SHP77 treated with DMSO at 0.1 percent for 48 hours (cell line): Measurements from ENCODE around the gene MRPL40.
"Not testable (repeated sequence)": the region's sequence is repeated elsewhere in the genome, so short reads cannot be mapped to it uniquely, and the experiment has no call there.

Source experiments
- DNase-seq: peaks from one replicate; lab custom pipeline; 2025; lab: John Stamatoyannopoulos, UW

MRPL40 gene

DNA sequence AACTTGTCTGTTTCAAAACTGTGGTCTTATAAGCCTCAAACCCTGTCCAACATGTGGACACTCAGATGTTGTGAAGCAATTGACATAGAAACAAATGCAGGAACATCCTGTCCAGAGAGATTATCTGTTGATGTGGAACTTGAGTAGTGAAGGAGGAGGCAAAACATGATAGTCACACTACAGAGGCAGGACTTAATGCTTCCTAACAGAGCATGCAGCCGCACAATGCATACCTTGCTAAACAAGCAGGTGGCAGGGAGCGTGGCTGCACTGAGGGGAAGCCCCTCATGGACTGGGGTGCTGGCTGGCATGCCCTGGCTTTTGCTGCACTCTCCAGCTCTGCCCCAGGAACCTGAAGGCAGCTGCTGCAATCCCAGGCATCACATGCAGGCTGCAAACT lies 9.8 kb downstream of the MRPL40 start:
- DNase-seq: no peak

DNA sequence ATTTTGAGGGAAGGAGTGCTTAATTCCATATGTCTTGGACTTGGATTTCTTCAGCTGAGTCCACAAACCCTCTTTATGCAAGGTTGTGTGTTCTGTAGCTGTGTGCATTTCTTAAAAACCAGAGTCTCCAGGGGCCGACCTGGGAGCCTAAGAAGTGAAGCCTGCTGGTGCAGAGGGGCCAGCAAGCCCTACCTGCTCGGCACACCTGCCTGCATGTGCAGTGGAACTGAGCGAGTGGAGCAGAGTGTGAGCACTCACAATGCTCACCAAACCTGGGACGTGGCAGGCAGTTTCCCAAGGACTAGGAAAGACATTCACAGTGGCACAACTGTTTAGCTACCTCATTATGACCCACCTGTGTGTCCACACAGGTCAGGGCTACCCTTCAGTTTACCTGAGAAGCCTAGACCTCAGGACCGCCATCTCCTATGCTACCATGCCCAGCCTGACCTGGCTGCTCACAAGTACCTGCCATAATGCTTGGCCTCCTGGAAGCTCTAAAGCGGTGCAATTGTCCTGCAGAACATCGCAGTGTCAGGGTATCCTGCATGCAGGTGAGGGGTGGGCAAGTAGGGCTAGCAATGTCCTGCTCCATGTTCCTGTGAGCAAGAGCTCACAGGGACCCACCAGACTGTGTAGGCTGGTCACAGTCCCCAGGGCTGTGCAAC lies 11.3 kb downstream of the MRPL40 start:
- no peak for DNase-seq

DNA sequence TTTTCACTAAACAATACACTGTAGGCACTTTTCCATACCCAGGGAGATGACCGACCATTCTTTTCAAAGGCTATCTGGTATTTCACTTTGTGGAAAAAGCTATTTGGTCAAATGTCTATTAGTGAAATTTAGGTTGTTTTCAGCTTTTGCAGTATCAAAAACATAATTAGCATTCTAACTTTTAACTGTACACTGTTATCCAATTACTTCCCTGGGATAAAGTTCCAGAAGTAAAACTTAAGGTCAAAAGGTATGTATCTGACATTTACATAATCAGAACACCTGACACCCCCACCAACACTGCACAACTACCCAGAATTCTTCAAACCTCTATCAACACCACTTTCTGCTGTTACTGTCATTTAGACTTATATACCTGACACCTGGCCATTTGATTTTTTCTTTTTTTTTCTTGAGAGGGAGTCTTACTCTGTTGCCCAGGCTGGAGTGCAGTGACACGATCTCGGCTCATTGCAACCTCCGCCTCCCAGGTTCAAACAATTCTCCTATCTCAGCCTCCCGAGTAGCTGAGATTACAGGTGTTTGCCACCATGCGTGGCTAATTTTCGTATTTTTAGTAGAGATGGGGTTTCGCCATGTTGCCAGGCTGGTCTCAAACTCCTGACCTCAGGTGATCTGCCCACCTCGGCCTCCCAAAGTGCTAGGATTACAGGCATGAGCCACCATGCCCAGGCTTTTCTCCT lies 13.1 kb downstream of the MRPL40 start:
- not testable (repeated sequence) for DNase-seq

DNA sequence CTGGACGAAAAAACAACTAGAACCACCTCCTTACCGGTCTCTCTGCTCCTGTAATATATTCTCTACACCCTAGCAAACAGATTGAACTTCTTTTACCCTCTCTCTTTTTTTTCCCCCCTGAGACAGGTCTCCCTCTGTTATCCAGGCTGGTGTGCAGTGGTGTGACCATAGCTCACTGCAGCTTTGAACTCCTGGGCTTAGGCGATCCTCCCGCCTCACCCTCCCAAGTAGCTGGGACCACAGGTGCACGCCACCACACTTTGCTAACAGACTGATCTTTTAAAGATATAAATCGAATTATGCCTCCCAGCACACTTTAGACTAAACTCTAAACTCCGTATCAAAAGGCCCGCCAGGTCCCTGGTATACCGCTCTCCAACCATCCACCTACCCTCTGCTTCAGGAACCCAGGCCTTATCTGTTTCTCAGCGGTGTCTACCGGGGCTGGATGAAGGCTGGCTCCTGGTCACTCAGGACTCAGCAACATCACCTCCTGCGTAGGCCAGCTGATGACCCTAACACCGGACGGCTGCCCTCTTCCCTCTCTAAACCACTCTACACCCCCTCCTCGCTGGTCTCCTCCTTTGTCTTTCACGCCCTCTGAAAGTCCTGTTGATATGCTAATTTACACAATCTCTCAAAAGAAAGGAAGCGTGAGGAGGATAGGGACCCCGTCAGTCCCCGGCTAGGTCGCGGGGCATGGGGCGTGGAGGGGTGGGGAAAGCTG lies 14.4 kb downstream of the MRPL40 start:
- no peak for DNase-seq

DNA sequence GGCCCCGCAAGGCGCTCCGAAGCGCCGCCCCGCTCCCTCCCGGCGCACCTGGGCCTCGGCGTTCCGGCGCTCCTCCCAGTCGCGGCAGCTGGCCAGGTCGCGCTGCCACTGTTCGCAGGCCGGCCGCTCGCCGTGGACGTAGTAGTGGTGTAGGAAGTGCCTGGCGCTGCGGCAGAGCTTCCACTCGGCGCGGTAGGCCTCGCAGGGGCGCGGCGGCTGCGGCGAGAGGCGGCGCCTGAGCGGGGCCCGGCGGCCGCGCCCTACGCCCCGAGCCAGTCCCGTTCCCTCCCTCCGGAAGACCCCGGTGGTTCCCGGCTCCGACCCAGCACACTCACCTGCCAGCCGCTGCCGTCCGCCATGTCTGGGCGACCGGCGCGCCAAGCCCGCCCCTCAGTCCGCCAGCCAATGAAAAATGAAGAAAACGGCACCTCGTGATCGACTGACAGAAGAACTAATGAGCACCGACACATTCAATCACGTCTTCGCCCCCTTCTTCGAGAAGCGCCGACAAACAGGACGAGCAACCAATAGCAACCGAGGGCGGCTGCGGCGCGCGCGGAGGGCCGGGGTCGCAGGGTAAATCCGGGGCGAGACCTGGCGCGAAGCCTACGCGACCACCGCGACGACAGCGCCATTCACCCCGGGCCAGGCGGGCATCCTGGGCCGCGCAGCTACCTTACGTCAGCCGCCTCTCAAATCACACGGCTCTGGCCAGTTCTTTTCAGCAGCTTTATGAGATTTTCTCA lies 15.2 kb downstream of the MRPL40 start, which contains the start of gene C22orf39:
C22orf39 (minus strand) TSS at position 382 of the 746 bp plus-strand sequence; CDS start at position 359, 23 bp downstream.
- peak; percentile 91 for DNase-seq

DNA sequence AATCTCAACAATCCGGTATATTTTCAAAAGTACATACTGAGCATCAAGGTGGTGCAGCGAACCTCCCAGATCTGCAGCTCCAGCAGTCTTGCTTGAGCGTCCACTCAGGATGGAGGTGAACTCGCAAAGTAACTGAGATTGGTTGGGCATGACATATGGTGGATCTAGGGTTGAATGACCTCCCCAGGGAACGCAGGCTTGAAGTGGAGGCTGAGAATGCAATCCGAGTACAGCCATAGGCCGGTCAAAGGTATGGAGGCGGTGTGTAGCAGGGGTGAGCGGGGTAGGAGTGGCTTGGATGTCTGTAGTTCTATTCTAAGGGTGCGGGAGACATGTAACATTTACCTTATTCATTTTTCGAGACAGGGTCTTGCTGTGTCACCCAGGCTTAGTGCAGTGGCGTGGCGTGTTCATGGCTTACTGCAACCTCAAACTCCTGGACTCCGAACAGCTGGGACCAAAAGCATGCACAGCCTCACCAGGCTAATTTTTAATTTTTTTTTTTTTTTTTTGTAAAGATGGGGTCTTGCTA lies 15.8 kb downstream of the MRPL40 start:
- no peak for DNase-seq

DNA sequence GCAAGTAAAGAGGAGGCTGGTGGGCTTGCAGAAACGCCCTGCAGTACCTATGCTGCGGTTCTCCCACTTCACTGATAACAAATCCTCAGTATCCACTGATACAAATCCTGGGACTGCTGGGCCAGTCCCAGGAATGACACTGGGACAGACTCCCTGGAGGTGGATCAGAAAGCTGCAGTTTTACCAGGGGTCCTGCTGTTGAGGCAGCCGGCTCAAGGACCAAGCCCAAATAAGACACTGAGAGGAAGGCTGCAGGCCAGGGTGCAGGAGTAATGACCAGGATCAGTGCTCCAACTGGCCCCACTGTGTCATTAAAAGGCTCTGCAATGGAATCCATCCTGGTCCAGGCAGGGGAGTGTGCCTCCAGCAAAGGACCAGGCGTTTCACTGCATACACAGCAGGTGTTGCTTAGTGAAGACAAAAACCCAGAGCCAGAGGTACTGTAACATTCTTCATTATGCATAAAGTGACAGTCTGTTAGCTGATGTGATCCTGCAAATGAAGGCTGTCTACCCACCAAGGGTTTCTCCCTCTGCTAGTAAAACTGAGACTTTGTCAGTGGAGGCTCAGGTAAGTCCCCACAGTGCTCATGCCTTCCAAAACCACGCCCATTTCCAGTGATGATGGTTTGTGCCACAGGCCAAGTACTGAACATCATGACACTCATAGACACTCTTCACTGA lies 16.5 kb downstream of the MRPL40 start:
- DNase-seq: no peak

DNA sequence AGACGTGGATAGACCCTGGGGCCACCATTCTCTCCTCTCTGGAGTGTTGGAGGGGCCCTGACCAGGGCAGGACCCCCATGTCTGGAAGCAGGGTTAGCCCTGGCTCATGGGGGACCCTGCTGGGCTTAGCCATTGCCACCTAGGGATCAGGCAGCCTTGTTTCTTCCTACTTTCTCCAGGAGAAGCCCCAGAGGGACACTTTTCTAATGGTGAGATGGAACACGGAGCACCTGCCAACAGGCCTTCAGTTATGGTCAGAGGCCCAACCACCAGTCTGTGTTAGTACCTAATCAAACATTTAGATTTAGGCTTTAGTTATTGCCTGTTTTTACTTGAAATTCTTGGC lies 17.1 kb downstream of the MRPL40 start:
- DNase-seq: no peak

DNA sequence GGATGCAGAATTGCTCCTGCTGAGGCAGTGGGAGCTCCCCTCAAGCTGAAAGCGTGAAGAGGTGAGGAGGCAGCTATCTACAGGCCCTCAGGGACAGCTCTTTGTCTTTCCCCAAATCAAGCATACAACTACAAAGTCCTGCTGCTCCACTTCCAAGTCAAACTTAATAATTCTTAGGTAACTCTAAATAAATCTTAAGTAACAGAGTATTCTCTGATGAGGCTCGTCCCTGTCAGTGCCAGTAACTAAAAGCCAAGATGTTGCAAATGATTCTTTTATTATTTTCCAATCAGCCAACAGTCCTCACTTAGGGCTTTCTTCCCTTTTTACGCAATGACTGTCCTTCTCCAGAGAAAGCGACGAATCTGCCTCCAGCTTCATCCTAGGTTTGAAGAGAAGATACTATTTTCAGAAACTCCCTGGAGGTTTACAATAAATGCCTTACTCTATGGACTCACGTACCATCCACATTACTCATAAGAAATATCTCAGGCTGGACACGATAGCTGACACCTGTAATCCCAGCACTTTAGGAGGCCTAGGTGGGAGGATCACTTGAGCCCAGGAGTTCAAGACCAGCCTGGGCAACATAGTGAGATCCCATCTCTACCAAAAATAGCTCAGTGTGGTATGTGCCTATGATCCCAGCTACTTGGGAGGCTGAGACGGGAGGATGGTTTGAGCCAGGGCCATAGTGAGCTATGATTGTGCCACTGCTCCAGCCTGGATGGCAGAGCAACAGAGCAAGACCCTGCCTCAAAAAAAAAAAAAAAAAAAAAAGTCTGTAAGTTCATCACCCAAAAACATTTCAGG lies 18.2 kb downstream of the MRPL40 start:
- no peak for DNase-seq

DNA sequence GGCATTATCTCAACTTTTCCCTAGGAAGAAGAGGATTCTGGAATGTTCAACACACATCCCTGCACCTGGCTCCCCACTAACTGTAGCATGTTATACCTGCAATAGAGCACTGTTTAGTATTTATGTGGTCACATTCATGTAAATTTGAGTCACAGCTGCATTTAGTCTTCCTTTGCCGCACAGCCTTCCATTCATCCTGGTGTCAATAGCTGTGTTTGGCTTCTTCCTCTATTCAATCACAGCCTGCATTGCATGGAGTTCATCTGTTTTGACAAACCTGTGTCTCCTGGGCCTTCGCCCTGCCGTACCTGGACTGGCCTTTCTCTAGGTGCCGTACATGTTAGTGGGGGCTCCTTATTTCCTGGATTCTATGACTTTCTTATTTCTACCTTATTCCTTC lies 19.2 kb downstream of the MRPL40 start:
- no peak for DNase-seq

DNA sequence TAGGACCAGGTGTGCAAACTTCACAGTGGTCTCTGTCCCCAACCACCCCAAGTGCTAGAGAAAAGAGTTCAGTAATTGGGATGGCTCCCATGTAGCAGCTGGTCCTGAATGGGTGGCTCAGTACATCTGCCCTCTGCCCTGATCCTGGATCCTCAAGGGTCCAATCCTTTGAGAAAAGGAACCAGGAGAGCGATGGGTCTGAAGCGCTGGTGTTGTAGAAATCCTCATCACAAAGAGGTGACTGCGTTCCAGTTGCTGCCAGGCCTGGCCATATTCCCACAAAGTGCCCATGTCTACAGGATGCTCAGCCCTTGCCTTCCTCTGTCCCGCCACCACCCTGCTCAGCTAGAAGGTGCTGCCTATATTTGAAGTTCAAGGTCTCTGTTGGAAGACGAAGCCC lies 21.4 kb downstream of the MRPL40 start:
- no peak for DNase-seq

DNA sequence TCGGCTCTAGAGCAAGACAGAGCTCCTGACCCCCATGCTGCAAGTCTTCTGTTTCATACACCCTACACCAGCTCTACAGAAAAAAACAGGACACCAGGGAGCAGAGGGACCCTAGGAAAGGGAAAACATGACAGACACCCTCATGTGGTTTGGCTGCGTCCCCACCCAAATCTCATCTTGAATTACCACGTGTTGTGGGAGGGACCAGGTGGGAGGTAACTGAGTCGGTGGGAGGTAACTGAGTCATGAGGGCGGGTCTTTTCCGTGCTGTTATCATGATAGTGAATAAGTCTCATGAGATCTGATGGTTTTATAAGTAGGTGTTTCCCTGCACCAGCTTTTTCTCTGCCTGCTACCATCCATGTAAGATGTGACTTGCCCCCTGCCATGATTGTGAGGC lies 21.8 kb downstream of the MRPL40 start:
- DNase-seq: no peak

DNA sequence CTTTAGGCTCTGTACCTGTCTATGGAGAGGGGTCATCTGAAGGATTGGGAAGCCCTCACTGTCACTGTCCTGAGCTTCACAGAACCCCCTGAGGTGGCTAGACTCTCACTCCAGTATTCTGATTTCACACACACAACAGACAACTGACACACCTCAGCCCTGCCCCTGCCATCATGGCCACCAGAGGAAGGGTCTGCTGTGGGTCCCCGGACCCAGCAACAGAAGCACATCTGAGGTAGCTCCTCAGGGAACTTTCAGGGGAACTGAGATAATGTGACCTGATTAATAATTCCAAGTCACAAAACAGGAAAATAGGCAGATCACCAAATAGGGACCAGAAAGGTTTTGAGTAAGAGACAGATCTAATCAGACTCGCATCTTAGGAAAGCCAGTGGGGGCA lies 22.7 kb downstream of the MRPL40 start:
- no peak for DNase-seq

DNA sequence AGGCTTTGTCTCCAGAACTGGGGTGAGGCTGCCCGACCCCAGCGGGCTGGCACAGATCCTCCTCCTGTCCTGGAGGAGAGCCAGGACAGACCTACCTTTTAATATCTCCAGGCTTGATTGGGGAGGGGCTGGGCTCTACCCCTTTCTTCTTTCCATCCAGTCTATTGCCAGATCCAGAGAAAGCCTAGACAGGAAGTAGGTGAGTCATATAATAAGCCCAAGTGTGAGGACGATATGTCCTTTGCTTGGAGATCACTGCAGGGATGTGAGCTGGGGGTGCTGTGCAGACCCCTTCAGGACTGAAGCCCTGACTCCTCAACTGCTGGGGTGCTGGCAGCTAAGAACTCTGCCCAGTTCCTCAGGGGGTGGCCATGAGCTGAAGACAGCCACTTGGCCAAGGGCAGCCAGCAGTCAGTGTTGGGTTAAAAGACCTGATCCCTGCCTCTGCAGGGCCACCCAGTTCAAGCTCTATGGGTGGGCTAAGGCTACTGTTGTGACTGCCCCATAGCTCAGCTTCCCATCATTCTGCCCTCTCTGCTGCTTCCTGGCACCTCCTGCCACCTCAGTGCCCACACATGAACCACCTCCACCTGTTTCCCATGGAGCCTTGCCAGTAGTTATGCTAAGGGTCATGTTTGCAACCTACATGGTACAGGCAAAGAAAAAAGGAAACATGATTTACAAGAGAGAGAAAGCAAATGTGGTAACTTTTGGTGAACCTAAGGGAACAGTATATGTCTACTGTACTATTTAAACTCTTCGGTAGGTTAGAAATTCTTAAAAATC lies 23.4 kb downstream of the MRPL40 start:
- DNase-seq: no peak

DNA sequence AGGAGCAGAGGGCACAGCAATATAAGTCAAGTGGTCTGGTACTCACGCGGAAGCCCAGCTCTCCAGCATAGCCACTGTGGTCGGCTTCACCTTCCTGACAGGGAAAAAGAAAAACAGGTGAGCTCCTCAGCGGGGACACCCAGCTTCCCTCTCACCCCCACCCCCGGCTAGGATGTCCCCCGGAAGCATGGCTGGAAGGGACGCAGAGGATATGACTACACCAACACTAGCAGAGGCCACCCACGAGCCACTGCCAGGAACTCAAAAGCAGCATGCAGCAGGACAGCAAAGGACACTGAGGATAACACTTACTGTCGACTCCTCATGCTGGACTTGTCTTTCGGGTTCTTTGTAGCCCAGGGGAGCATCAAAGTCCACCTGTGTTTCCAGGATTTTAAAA lies 24.2 kb downstream of the MRPL40 start:
- DNase-seq: no peak

DNA sequence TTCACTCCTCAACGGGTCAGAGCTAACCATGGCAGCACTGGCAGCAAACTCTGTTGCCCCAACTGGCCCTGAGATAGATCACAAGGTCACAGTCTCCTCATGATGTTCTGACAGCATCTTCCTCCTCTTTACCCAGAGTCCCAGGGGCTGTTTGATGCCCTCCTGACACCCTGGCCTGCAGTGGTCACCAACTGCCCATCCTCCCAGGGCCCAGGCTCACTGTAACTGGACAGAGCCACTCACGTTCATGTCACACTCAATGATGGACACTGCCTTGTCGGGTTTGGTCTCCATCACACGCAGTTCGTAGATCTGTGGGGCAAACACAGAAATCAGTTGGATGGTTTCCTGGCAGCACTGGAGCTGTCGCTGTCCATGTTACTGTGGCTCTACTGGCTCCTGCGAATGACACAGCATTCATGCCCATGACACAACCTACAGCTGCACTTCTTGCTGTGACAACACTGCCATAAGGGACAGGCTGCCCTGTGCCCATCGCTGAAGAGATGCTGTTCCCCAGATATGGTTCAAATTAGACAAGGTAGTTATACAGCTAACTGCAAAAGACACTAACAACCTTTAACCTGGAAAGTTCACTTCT lies 25.6 kb downstream of the MRPL40 start:
- DNase-seq: no peak

DNA sequence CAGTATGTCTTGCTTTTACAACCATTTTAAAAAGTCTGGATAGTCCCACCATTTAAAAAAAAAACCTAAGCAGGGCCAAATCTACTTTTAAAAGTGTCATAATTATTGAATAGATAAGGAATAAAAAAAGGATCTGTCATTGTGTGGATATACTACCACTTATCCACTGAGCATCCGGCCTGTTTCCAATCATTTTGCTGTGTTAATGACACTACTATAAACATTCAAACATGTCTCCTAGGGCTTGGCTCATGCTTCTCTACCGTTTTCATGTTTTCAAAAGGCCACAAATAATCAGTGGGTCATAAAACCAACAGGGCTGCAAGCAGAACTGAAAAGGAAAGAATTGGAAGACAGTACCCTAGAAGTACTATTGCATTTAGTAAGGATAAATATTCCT lies 27.7 kb downstream of the MRPL40 start:
- no peak for DNase-seq

DNA sequence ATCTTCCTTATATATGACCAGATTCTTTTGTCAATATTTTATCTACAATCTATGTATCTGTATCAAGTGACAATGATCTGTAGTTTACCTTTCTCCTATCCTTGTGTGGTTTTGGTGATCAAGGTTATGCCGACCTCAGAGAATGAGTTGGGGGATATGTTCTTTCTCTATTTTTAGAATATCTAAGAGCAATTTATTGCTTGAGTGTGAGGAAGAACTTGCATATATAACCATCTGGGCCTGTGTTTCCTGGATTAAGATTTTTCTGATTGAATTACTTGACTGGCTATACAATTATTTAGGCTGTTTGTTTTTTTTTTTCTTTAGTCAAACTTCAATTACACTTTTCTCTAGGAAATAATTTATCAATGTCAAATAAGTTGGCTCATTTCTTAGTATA lies 29.2 kb downstream of the MRPL40 start:
- no peak for DNase-seq

DNA sequence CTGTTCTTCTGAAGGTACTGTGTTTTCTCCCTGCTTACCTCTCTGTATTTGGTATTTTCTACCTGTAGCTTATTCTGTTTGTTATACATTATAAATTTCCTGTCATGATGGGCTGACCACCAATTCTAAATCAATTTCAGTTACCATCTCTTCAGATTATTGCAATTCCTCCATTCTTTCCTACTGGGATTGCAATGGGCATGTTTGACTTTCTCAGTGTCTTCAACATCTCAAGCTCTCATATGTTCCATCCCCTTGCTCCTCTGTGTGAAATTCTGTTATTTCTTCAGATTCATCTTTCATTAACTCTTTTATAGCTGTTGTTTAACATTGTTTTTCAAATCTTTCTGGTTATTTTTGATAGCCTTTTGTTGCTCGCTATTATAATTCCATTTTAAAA lies 30.7 kb downstream of the MRPL40 start:
- no peak for DNase-seq
